Measurements from ENCODE around the gene RNF8. TPM values are rescaled to one million over a fixed set of nuclear protein-coding genes. Genes with fewer than 3 reads are reported as not detected.

The RNF8 gene
- total and polyA plus RNA-seq, 9 of the 15 experiments (the other 6 are each of a cell fraction or from before 2014, with no cell fraction given): 10.6 to 47.0 (median 37.5) TPM

- TF ChIP-seq ELF4 (CRISPR knock-in tag; IDR thresholded peaks at IDR 0.05): 0 out of 2 replicates have a peak, but pooled peaks have one; percentile 10
- TF ChIP-seq LCOR (CRISPR knock-in tag; IDR thresholded peaks at IDR 0.05): no peak
- no peak for TF ChIP-seq PTRF (tag; IDR thresholded peaks at IDR 0.05)
- no peak for TF ChIP-seq ZNF586 (CRISPR knock-in tag; conservative IDR thresholded peaks at IDR 0.05)
- TF ChIP-seq KDM1A (IDR thresholded peaks at IDR 0.05): peak in 1 of 2 experiments; percentile 40; a peak in 2 of 4 replicates
- TF ChIP-seq MNT (conservative IDR thresholded peaks at IDR 0.05): peak in 1 of 2 experiments; percentile 78; a peak in 1 of 4 replicates
- peak; percentile 23; the same call in 1 of the 2 replicates for TF ChIP-seq CUX1 (CRISPR knock-in tag; IDR thresholded peaks at IDR 0.05)
- TF ChIP-seq GTF2E2 (tag; IDR thresholded peaks at IDR 0.05): no peak
- TF ChIP-seq HNRNPK (IDR thresholded peaks at IDR 0.05; ENCODE audit: low read depth, low read length, poor library complexity, severe bottlenecking): no peak
- no peak for TF ChIP-seq ZKSCAN1 (IDR thresholded peaks at IDR 0.05; ENCODE audit: low read depth, low read length)
- TF ChIP-seq AFF1 (IDR thresholded peaks at IDR 0.05; ENCODE audit: low read depth in 1 of 2, partially characterized antibody in 2 of 2): peak in 1 of 2 experiments; percentile 15
- TF ChIP-seq E2F1 (CRISPR knock-in tag; IDR thresholded peaks at IDR 0.05): 0 out of 2 replicates have a peak, but pooled peaks have one; percentile 21
Observed at GRCh38 chr6:37426058-37426944, 72.5 kb downstream of the RNF8 start (continued).
